A204.1 (cell line): ENCODE data around the gene PGBD2.
"Not testable (repeated sequence)": the region's sequence is repeated elsewhere in the genome, so short reads cannot be mapped to it uniquely, and the experiment has no call there.

Source experiments
- FAIRE-seq: peaks from 2 replicates; lab custom pipeline; 2012; peaks lifted over from hg19 to GRCh38; lab: Jason Lieb, UNC

PGBD2 gene

DNA sequence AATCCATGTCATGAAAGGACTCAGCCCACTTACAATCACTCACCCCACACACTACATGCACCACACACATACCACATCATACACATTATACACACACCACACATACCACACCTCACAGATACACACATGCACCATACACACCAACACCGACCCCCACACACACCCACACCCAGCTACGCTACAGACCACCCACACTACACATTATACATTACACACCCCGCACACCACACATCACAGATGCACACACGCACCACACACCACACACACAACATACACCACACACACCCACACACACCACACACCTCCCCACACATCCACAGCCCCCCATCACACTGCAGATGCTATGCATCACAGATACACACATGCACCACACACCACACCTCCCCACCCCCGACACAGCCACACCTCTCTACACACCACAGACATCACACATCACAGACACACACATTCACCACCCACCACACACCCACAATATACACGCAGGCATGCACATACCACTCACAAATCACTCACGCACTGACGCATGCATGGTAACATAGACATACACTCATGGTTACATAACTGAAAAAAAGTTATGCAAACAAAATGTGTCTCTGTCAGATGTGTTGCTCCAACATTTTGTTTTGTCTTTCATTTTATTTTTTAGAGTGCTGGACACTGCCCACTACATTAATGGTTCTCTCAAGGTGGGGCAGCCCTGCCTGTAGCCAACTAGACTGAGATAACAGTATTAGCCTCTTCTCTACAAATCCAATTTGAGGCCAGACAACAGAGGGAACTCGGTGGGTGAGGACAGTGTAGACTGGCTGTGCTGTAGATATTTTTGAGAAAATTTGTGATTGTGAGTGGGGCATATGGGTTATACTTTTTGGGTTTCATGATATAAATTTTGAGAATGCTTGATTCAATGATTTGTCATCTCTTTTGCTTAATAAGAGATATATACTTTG, 15.2 kb upstream of the PGBD2 start:
- no peak for FAIRE-seq

GRCh38 chr1:248891758-248892157, 14.3 kb upstream of the PGBD2 start:
- no peak for FAIRE-seq

DNA sequence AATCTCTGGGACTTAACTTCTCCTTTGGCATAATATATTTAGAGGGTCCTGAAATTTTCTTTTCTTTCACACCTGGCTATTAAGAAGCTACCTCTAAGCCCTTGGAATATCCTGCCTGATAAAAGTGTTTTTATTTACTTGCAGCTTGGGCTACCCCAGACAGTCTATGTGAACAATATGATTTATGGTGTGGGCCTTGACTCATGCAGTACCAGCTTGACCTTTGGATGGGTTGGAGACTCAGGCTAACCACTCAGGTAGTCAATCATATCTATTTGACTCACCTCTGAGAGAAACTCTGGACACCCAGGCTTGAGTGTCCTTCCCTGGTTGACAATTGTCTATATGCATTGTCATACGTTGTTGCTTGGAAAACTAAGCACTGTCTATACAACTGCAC, 13.4 kb upstream of the PGBD2 start:
- FAIRE-seq, result no peak

DNA sequence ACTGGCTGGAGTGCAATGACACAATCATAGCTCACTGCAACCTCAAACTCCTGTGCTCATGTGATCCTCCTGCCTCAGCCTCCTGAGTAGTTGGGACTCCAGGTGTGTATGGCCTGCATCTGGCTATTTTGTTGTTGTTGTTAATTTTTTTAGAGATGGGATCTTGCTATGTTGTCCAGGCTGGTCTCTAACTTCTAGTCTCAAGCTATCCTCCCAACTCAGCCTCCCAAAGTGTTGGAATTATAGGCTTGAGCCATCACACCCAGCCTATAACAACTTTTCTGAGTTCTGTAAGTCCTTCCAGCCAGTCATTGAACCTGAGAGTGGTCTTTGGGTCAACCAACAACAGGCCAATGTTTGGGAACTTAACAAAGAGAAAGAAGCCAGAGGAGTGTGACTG, 11.2 kb upstream of the PGBD2 start:
- no peak for FAIRE-seq

DNA sequence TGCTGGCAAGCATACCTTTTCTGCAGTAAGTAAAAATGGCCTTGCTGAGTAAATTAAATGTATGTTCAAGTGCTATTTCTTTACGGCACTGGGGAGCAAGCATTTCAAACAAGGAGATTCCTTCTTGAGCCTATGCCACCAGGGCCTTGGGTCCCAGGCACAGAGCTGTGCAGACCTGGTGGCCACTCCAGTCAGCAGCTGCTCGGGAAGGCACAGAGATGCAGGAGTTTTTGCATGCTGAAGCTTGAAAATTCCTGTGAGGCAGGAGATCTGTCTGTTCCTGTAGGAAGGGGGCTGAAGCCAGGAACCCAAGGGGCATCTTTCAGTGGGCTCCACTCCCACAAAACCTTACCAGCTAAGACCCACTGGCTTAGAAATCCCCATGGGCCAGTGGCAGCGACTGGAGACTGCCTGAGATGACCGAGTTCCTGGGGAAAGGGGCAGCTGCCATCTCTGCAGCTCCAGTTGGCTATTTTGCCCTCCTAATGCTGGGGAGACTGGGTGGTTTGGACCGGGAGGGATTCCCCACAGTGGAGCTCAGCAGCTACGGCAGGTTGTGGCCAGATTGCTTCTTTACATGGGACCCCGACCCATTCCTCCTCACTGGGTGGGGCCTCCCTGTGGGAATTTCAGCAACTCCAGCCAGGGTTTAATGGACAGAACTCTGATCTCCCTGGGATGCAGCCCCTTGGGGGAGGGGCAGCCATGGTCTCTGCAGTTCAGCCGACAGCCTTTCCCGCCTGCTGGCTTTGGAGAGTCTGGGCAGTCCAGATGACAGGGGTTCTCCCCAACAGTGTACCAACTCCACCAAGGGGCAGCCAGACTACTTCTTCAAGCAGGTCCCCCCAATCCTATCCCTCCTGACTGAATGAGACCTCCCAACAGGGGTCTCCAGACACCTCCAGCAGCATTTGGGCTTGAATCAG, 8.4 kb upstream of the PGBD2 start:
- no peak for FAIRE-seq

DNA sequence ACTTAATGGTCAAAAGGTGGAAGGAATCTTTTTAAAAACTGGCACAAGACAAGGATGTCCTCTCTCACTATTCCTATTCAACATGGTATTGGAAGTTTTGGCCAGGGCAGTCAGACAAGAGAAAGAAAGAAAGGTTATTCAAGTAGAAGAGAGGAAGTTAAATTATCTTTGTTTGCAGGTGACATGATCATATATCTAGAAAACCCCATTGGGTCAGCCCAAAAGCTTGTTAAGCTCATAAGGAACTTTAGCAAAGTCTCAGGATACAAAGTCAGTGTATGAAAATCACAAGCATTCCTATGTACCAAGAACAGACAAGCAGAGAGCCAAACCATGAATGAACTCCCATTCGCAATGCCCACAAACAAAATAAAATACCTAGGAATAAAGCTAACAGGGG, 5.4 kb upstream of the PGBD2 start:
- no peak for FAIRE-seq

GRCh38 chr1:248901578-248901977, 4.5 kb upstream of the PGBD2 start:
- FAIRE-seq, result no peak

DNA sequence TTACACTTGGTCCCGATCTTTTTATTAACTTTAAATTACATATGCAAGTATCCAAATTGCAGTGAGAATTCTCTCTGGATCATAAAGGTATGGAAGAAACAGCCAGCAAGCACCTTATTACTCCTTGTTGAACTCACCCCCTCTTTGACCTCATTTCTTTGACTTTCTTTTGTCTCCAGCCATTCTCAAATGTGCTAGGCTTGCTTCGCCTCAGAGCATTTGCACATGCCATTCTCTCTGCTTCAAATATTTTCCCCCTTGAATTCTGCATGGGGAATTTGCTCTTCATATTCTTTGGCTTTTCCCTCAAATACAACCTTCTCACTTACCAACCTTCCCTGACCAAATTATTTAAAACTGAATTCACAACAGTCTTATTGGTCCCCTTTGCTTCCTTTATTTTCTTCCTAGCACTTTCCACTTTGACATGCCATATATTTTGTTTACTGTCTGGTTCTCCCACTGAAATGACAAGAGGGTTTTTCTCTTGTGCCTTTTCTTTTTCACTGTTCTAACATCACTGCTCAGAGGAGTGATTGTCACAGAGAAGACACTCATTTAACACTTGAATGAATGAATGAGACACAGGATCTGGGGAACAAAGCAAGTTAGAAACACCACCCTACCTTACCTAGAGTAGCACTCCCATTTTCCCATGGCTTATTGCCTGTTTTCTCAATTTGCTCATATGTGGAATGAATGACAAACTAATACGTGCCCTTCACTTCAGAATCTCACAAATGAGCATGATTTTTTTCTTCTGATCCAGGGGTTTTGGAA, 1.4 kb upstream of the PGBD2 start:
- FAIRE-seq, result no peak

DNA sequence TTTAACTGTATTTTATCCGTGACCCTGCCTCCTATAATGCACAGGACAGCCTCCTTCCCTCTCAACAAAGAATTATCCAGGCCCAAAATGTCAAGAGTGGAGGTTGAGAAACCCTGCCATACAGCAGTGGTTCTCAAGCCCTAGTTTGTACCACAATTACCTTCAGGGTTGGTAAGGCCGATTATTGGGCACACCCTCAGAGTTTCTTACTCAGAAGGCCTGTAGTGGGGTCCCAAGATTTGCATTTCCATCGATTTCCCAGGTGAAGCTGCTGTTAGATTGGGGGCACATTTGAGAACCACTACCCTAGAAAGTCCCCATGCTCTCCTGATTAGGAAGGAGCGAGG, 400 bp upstream of the PGBD2 start:
- FAIRE-seq, result no peak

- FAIRE-seq, result no peak
Measured at GRCh38 chr1:248906753-248907661, 972 bp downstream of the PGBD2 start.

DNA sequence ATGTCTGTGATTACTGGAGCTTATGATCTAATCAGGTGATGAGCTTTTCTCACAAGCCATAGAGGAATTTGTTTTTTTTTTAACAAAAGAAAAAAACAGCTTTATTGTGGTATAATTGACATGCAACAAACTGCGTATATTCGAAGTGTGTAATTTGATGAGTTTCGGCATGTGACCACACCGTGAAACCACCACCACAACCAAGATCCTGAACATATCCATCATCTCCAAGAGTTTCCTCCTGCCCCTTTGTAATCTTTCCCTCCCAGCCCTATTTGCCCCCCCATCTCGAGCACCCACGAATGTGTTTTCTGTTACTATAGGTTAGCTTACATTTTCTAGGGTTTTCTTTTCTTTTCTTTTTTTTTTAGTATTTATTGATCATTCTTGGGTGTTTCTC, 4.7 kb downstream of the PGBD2 start:
- FAIRE-seq, result no peak

DNA sequence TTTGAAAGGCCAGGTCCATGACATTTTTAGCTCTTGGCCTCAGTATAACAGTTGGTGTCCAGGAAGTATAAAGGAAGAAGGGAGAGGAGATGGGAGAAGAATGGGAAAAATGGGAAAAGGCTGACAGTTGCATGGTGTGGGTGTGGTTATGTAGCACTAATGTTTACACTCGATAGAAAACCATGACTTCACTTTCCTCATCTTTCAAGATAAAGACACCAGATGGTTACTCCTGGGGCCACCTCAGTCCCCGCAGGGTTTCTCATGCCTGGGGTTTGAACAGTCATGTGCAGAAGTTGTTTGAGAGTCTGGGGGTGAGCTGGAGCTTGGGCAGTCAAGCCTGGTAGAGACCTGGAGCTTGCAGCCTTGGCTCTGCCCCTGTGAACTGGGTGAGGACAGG, 7.9 kb downstream of the PGBD2 start:
- FAIRE-seq, result no peak

DNA sequence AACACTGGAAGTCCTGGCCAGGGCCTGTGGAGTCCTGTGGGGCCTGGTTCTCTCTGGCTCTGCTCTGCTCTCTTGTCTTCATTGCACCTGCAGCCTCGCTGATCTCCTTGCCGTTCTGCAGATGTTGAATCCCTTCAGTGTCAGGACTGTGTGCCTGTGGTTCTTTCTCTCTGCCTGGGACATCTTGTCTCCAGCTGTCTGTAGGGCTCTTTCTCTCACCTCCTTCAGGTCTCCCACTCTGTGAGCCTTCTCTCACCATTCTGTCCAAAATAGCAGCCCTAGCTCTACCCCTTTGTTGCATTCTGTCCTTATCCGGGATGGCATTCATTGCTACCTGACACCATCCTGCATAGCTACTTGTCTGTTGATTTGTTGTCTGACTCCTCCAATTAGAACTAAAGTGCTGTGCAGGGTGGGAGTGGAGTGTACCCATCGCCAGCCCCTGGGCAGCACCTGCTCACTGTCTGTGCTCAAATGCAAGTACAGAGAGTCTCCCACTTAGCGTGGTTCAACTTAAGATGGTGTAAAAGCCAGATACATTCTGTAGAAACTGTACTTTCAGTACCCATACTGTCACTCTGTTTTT, 8.9 kb downstream of the PGBD2 start:
- no peak for FAIRE-seq

DNA sequence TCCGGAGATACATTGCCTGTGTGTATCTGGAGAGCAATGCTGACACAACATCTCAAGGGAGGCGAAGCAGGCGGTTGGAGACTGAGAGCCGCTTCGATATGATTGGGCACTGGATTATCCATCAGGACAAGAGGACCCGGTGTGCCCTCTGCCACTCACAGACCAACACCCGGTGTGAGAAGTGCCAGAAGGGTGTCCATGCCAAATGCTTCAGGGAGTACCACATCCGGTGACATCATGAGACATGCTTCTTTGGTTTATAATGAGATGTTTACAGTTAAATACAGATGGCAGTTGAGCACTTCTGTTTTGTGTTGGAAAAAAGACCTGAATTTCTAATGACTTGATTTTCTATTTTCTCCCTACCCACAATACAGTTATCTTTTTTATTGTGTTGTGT, 12.1 kb downstream of the PGBD2 start:
- FAIRE-seq, result no peak

- no peak for FAIRE-seq
Measured at GRCh38 chr1:248923352-248924338, 17.6 kb downstream of the PGBD2 start.

GRCh38 chr1:248924696-248925532, 18.9 kb downstream of the PGBD2 start:
- no peak for FAIRE-seq

- FAIRE-seq, result not testable (repeated sequence)
Measured at GRCh38 chr1:248925859-248926258, 19.8 kb downstream of the PGBD2 start.

DNA sequence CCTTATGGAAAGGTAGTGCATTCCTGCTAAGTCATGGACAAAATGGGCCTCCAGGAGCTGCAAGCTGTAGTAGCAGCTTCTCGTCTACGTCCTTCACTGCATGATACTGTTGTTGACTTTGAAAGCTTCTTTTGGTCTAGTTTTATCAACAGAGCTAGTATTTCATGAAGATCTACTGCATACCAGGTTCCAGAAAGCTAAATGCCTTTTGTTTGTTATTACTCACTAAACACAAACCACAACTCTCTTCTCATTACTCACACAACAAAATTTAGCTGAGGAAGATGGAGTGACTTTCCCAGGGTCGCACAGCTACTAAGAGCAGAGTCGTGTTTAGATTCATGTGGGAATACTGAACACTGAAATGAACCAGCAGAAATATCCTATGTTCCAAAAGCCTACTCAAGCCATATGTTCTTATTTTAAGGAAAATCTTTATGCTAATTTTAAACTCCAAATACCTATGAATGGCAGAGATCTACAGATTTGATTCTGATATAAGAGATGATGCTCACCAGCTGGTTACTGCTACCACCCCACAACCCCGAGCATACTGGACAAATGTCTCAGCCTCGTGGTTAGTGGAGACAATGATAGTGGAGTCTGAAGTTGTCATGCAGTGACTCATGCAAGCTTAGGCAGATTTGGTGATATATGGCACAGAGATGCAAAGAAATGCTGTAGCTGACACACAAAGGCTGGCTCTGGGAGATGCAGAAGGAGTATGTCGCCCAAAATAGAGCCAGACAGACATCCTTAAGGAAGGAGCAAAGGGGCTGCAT, 20.6 kb downstream of the PGBD2 start:
- FAIRE-seq, result no peak
